Colonic mucosa (tissue), 4 donors: ENCODE results near the gene APOL4. TPM values are rescaled to one million over a fixed set of nuclear protein-coding genes. Genes with fewer than 3 reads are reported as not detected.
"Not testable (repeated sequence)": the region's sequence is repeated elsewhere in the genome, so short reads cannot be mapped to it uniquely, and the experiment has no call there.

Experiments
- DNase-seq: peaks from one replicate; pipeline ENCODE4 v3.0.0-alpha.2; 2020
- H3K27ac ChIP-seq: fragments of 200-600 bp; one replicate; pipeline ENCODE4 v1.8.0; 2021
- H3K27me3 ChIP-seq: fragments of 200-600 bp; one replicate; pipeline ENCODE4 v1.8.0; 2021
- H3K36me3 ChIP-seq: fragments of 200-600 bp; one replicate; pipeline ENCODE4 v1.8.0; 2021
- H3K4me1 ChIP-seq: fragments of 200-600 bp; one replicate; pipeline ENCODE4 v1.8.0; 2021; ENCODE audit warnings: mild to moderate bottlenecking
- H3K4me3 ChIP-seq: fragments of 200-600 bp; one replicate; pipeline ENCODE4 v1.8.0; 2021
- H3K9ac ChIP-seq, 2 donors: one replicate each; pipeline ENCODE4 v1.7.0; 2013; ENCODE audit warnings: control low read depth in 2 of 2, low read depth in 2 of 2, low read length in 2 of 2
- H3K9me3 ChIP-seq: fragments of 200-600 bp; one replicate; pipeline ENCODE4 v1.8.0; 2021
- CTCF ChIP-seq: fragments of 200-600 bp; IDR thresholded peaks from one replicate; pipeline ENCODE4 v1.8.0; 2022; ENCODE audit warnings: antibody characterized with exemption, mild to moderate bottlenecking
- intact Hi-C: fragments of 100-400 bp; cut with DNase I; formaldehyde crosslinking; loops from one replicate; pipeline ENCODE4 v1.14.1; 2022
- total RNA-seq, 2 donors: library from RNA; stranded (reverse); fragmentation: NEBNext Ultra II Directional in 1 of 2; extraction: Animal tissue kit (Norgen Biotek cat#: 25700) in 1 of 2; gene quantifications; one replicate each; pipeline ENCODE4 v1.2.1, GENCODE V29; 2021
- donor health status: healthy.
- donor health status: DM: no; HTN: no; CAD: no.
- donor health status: DM: no; HTN: no; CAD: no.

The APOL4 gene
- total RNA-seq, 2 donors from 2014 or later: 1.9 to 2.3 TPM

DNA sequence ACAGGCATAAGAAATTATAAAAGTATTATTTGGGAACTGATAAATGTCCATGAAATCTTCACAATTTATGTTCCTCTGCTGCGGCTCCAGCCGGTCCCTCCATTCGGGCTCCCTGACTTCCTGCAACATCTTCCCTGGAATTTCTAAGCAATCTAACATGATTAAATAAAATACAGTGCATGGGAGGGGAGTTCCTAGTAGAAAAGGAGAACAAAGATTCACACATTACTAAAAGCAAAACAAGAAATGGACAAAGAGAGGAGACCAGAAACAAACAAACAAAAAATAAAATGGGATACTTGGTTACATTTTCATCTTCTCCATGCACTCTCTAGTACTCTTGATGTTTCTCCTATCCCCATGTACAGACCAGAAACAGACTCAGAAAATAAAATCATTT lies 8.6 kb upstream of the APOL4 start:
- intact Hi-C loops: no loop called here
- no peak overlapping the region for H3K4me3 ChIP-seq
- H3K36me3 ChIP-seq: no peaks in the 10 kb centered on the region
- TF ChIP-seq CTCF: no peak
- H3K9ac ChIP-seq: no peak overlapping the region
- H3K27ac ChIP-seq: no peak overlapping the region
- no peaks in the 10 kb centered on the region for H3K9me3 ChIP-seq
- H3K27me3 ChIP-seq: no peaks in the 10 kb centered on the region
- DNase-seq: no peak
- no peaks in the 10 kb centered on the region for H3K4me1 ChIP-seq

GRCh38 chr22:36209488-36209908 lies 7.9 kb upstream of the APOL4 start:
- intact Hi-C loops, H3K27me3 ChIP-seq, H3K9me3 ChIP-seq, H3K36me3 ChIP-seq, DNase-seq, H3K4me3 ChIP-seq, H3K4me1 ChIP-seq, H3K27ac ChIP-seq, H3K9ac ChIP-seq: not testable (repeated sequence)

DNA sequence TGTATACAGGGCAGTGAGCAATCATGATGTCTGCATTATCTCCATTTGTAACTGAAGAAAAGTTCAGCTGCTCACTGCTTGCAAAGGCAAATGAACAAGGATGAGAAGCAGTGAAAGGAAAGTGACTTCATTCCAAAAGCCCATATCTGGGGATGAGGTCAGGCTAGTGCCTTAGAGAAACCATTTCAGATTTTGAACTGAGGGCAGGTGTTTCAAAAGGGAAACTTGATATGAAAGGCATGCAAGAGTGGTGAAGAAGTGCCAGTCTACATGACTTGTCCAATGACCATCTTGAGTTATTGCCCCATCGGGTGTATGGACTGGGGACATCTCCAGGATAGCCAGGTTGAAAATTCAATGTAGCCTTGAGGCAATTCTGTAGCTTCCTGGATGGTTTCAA lies 7.3 kb upstream of the APOL4 start:
- Histone ChIP-seq H3K9ac (no peak overlapping the region), H3K4me3 (no peak overlapping the region), H3K27me3 (no peaks in the 10 kb centered on the region), H3K36me3 (no peaks in the 10 kb centered on the region), H3K27ac (no peak overlapping the region), H3K9me3 (no peaks in the 10 kb centered on the region), H3K4me1 (no peaks in the 10 kb centered on the region)
- TF ChIP-seq CTCF: no peak
- no peak for DNase-seq
- intact Hi-C loops: no loop called here

DNA sequence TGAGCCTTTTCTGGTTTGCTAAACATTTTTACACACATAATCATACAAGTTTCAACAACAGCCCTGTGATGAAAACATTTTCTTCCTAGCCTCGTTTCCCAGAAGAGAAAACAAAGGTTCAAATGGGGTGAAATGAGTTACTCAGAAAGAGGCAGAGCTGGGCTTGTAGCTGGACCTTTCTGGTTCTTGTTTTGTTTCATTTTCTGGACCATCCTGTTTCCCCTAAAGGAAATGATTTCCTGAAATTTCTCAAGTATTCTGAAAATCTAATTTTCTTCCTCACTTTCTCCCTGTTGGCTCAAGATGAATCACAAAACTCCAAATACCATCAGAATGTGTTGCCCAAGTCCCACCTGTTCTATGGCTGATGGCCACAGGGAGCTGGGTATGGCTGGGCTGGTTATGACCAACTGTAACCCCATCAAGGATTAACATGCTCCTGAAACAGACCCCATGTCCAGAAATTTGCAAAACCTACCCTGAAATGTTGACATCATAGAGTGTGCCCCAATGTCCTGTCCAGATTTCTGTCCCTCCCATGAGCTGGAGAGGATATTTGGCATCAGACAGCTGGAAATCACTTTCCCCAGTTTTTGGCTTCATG lies 6.7 kb upstream of the APOL4 start:
- no peaks in the 10 kb centered on the region for H3K9me3 ChIP-seq
- no peak overlapping the region for H3K27ac ChIP-seq
- no peaks in the 10 kb centered on the region for H3K36me3 ChIP-seq
- DNase-seq: no peak
- H3K4me3 ChIP-seq: no peak overlapping the region
- no peaks in the 10 kb centered on the region for H3K27me3 ChIP-seq
- no peak overlapping the region for H3K9ac ChIP-seq
- no peaks in the 10 kb centered on the region for H3K4me1 ChIP-seq
- no peak for TF ChIP-seq CTCF
- intact Hi-C loops: no loop called here

- H3K9me3 ChIP-seq: no peaks in the 10 kb centered on the region
- no peak for TF ChIP-seq CTCF
- intact Hi-C loops: no loop called here
- no peaks in the 10 kb centered on the region for H3K4me1 ChIP-seq
- H3K36me3 ChIP-seq: no peaks in the 10 kb centered on the region
- H3K4me3 ChIP-seq: no peak overlapping the region
- no peak overlapping the region for H3K9ac ChIP-seq
- no peak overlapping the region for H3K27ac ChIP-seq
- no peak for DNase-seq
- no peaks in the 10 kb centered on the region for H3K27me3 ChIP-seq
Measured at GRCh38 chr22:36206255-36206654, 4.6 kb upstream of the APOL4 start.

GRCh38 chr22:36205573-36205972 lies 4.0 kb upstream of the APOL4 start:
- H3K4me1 ChIP-seq, H3K9ac ChIP-seq, DNase-seq, H3K27me3 ChIP-seq, H3K4me3 ChIP-seq, H3K9me3 ChIP-seq, H3K36me3 ChIP-seq, intact Hi-C loops, H3K27ac ChIP-seq: not testable (repeated sequence)

- Histone ChIP-seq H3K9ac (peak overlapping the region in 1 of 2 donors; percentile 35), H3K27ac (no peak overlapping the region), H3K27me3 (no peaks in the 10 kb centered on the region), H3K4me1 (no peaks in the 10 kb centered on the region), H3K9me3 (no peaks in the 10 kb centered on the region), H3K36me3 (no peaks in the 10 kb centered on the region), H3K4me3 (no peak overlapping the region)
- intact Hi-C loops: no loop called here
- DNase-seq: no peak
- TF ChIP-seq CTCF: no peak
Measured at GRCh38 chr22:36204632-36205015, 3.0 kb upstream of the APOL4 start.
